SKM-1 (cell line): ENCODE results near the gene SMPDL3B.

ENCODE experiments used
- DNase-seq: peaks from one replicate; lab custom pipeline; 2025; ENCODE audit not compliant: unreplicated experiment; lab: John Stamatoyannopoulos, UW

Gene SMPDL3B

GRCh38 chr1:27940297-27940696 is 5.5 kb downstream of the SMPDL3B start:
- peak; percentile 23 for DNase-seq

- DNase-seq: no peak
These were observed 6.2 kb downstream of the SMPDL3B start for GRCh38 chr1:27940870-27941560.

DNA sequence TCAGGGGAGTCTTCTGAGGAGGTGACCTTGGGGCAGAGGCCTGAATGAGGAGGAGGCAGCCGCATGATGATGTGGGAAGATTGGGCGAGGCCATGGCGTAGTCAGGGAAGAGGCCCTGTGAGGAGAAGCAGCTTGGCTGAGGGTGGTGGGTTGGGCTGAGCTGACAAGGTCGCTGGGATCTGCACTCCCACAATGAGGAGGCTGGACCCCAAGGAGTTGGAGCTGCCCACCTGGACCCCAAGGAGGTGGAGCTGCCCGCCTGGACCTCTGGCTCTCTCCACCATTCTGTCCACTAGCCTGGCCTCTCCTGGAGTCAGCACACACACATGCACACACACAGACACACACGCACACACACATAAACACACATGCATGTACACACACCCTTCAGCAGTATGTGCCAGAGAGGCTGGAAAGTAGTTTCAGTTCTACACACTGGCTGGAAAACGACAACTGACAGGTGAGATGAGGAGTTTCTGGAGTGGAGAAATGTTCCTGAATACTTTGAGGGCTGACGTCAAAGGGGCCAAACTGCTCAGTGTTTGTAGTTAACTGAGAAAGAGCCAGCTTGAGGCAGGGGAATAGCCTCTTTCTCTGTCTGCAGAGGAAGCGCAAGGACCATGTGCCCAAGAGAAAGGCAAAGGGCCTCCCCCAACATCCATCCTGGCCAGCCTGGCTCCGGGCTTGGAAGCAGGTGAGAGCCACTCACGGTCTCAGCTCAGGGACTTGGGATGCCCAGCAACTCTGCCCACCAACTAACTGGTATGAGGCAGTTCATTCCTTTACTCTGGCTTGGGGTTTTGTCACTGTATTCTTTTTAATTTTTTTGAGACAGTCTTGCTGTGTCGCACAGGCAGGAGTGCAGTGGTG is 7.1 kb downstream of the SMPDL3B start:
- no peak for DNase-seq

DNA sequence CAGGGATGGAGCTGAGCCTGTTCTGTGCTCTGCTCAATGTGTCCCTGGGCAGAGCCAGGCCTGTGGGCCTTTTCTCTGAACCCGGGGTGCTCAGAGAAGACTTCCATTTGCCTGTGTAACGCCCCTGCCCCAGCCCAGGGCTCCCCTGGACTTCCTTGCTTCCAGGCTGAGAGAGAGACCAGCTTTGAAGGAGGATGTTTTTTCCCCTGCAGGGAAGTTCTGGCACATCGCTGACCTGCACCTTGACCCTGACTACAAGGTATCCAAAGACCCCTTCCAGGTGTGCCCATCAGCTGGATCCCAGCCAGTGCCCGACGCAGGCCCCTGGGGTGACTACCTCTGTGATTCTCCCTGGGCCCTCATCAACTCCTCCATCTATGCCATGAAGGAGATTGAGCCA is 10.2 kb downstream of the SMPDL3B start:
- DNase-seq: no peak

- no peak for DNase-seq
These were observed 14.2 kb downstream of the SMPDL3B start for GRCh38 chr1:27949027-27949426.

GRCh38 chr1:27951396-27951795 is 16.6 kb downstream of the SMPDL3B start:
- DNase-seq: no peak

DNA sequence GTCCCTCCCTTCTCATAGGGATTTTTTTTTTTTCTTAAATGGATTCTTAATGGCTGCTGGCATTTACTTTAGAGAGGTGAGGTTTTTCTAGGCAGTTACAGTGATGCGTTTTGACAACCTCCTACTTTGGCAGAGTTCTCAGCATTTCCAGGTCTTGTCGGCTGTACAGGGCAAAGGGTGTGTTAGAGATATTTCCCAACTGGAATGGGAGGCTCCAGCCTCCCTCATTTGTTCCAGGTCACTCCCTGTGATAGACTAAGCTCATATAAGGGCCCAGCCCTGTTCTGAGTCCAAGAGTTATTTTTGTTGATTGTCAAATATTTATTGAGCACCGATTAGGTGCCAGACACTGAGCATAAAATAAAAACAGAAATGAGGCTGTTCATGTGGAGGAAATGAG is 17.3 kb downstream of the SMPDL3B start:
- DNase-seq: no peak

DNA sequence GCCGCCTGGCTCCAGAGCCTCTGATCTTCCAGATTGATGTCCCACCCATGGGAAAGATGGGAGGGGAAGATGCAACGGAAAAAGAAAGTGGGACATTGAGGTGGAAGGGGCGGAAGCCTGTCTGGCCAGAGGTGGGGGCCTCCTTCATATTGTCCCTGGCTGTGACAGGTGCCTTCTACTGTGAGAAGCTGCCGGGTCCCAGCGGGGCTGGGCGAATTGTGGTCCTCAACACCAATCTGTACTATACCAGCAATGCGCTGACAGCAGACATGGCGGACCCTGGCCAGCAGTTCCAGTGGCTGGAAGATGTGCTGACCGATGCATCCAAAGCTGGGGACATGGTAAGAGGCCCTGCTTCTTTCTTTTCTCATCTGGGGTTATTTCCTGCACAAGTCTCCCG is 19.4 kb downstream of the SMPDL3B start:
- no peak for DNase-seq

GRCh38 chr1:27955076-27955475 is 20.3 kb downstream of the SMPDL3B start:
- no peak for DNase-seq

DNA sequence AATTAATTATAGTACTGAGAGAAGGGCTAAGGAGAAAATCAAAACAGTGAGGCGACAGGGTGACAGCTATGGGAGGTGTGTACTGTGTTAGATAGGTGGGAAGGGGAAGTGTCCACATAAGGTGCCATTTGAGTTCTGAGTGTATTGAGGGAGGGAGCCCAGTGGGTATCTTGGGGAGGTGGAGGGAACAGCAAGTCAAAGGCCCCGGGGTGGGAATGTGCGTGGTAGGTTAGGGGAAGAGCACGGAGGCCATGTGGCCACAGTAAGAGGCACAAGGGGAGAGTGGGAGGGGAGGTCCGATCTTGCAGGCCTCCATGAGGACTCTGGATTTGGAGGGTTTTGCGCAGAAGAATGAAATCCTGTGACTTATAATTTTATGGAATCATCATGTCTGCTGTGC is 22.0 kb downstream of the SMPDL3B start:
- DNase-seq: no peak

DNA sequence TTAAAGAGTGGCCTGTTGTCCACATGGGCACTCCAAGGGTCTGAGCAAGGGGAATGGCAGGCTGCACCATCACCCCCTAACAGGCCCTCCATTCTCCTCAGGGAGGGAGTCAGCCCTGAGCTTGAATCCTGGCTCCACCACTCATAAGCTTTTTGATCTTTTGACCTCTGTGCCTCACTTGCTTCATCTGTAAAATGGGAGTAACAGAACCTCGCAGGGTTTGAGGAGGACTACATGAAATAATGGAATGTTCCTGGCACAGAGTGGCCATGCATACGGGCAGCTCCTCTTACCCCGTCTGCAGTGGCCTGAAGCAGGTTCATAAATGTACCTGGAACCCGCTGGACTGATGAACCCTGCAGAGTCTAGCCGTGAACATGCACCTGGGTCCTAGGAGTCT is 22.9 kb downstream of the SMPDL3B start:
- no peak for DNase-seq

DNA sequence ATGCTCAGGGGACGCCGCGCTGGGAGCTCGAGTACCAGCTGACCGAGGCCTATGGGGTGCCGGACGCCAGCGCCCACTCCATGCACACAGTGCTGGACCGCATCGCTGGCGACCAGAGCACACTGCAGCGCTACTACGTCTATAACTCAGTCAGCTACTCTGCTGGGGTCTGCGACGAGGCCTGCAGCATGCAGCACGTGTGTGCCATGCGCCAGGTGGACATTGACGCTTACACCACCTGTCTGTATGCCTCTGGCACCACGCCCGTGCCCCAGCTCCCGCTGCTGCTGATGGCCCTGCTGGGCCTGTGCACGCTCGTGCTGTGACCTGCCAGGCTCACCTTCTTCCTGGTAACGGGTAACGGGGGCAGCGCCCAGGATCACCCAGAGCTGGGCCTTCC is 23.7 kb downstream of the SMPDL3B start:
- no peak for DNase-seq

GRCh38 chr1:27959792-27960603 is 25.2 kb downstream of the SMPDL3B start, which contains the start of gene XKR8:
Gene XKR8, plus strand, starts transcription at chr1:27959973. Its CDS starts 97 bp downstream, at chr1:27960070.
- DNase-seq: no peak

DNA sequence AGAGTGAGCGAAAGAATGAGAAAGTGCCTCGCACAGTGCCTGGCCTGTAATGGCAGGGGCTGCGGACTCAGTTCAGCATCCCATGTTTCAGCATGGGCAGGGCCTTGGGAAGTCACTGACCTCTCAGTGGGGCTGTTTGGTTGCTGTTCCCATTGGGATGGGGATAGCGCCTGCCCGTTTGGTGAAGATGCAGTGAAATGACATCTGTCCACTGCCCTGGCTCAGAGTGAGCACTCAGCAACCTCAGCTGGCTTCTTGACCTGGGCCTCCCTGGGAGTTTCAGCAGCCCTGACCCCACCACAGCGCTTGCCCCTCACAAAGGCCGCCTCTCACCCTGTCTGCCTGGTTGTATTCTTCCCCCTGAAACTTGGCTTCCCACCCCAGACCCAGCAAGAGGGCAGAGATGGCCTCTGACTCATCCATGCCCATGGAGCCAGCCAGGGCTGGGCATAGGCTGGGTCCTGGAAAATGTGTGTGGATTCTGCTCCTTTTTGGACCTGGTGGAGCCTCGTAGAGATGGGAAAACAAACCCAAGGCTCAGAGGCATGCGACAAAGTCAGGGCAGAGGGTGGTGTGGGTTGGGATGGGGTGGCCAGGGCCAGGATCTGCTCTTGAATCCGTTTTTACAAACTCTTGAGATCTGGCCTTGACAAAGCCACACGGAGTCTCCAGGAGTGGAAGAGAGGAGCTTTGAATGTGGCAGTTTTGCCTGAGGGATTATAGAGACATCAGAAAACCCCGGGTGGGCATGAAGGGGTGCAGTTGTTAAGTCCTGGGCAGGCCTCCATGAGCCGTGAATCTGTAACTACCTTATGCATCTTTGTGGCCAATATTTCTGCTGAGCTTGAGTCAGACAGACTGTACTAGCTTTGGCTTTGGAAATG is 26.2 kb downstream of the SMPDL3B start:
- DNase-seq: no peak

DNA sequence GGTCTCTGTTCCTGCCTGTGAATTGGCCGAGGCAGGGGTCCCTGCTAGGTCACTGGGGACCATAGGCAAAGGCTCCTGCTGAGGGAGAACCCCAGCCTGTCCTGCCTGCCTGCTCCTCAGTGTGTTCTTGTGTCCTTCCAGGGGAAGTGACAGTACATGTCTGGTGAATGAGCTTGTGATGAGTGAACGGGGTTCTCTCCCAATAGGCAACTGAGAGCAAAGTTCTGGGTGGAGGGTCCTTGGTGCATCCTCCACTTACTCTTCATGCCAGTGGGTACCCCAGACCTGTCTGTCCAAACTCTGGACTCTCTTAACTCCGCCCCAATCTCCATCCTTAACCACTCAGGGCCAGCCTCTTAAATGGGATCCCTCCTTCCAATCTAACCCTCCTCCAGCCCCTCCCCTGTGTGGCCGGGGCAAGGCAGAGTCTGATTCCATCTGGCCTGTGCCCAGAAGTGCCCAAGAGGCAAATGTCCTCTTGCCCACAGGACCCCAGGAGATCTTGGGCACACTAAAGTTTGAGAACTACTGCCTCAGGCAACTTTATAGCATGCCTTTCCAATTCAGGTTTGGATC is 26.9 kb downstream of the SMPDL3B start:
- DNase-seq: no peak

- no peak for DNase-seq
These were observed 28.6 kb downstream of the SMPDL3B start for GRCh38 chr1:27963393-27963792.

DNA sequence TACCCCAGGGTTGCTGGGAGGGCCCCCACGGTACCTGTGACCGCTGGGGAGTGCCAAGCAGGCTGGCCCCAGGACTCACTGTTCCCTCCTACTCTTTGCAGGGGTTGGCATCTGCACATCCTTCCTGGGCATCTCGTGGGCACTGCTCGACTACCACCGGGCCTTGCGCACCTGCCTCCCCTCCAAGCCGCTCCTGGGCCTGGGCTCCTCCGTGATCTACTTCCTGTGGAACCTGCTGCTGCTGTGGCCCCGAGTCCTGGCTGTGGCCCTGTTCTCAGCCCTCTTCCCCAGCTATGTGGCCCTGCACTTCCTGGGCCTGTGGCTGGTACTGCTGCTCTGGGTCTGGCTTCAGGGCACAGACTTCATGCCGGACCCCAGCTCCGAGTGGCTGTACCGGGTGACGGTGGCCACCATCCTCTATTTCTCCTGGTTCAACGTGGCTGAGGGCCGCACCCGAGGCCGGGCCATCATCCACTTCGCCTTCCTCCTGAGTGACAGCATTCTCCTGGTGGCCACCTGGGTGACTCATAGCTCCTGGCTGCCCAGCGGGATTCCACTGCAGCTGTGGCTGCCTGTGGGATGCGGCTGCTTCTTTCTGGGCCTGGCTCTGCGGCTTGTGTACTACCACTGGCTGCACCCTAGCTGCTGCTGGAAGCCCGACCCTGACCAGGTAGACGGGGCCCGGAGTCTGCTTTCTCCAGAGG is 31.8 kb downstream of the SMPDL3B start:
- no peak for DNase-seq

GRCh38 chr1:27967106-27967883 is 32.5 kb downstream of the SMPDL3B start:
- no peak for DNase-seq
